ENCODE results near the gene ELMO3. TPM values are rescaled to one million over a fixed set of nuclear protein-coding genes. Genes with fewer than 3 reads are reported as not detected.

ELMO3 gene
- total and polyA plus RNA-seq, 2 of the 13 experiments (the other 11 are each of a cell fraction or from before 2014, with no cell fraction given), result 2.6 to 4.0 TPM

DNA sequence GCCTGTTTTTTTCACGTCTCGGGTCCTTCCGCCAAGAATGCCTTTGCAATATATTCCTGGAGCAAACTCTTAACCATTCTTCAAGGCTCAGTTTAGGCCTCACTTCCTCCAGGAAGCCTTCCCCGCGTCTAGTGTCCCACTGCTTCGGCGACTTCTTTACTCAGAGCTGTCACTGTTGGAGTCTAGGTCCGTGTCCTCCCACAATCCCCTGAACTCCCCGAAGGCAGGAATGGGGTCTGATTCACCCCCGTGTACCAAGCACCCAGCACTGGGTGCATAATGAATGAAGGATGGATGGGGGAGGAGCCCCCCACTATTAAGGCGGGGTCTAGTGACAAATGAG is 15.7 kb upstream of the ELMO3 start (continued):
- TF ChIP-seq, protein P1, sequence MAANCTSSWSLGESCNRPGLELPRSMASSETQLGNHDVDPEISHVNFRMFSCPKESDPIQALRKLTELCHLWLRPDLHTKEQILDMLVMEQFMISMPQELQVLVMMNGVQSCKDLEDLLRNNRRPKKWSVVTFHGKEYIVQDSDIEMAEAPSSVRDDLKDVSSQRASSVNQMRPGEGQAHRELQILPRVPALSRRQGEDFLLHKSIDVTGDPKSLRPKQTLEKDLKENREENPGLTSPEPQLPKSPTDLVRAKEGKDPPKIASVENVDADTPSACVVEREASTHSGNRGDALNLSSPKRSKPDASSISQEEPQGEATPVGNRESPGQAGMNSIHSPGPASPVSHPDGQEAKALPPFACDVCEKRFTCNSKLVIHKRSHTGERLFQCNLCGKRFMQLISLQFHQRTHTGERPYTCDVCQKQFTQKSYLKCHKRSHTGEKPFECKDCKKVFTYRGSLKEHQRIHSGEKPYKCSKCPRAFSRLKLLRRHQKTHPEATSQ (CRISPR knock-in tag; IDR thresholded peaks at IDR 0.05; ENCODE audit: borderline replicate concordance), result 0 out of 2 replicates have a peak, but pooled peaks have one; percentile 75
- no peak for TF ChIP-seq ZNF614 (CRISPR knock-in tag; IDR thresholded peaks at IDR 0.05; ENCODE audit: borderline replicate concordance)
- TF ChIP-seq, protein P2, sequence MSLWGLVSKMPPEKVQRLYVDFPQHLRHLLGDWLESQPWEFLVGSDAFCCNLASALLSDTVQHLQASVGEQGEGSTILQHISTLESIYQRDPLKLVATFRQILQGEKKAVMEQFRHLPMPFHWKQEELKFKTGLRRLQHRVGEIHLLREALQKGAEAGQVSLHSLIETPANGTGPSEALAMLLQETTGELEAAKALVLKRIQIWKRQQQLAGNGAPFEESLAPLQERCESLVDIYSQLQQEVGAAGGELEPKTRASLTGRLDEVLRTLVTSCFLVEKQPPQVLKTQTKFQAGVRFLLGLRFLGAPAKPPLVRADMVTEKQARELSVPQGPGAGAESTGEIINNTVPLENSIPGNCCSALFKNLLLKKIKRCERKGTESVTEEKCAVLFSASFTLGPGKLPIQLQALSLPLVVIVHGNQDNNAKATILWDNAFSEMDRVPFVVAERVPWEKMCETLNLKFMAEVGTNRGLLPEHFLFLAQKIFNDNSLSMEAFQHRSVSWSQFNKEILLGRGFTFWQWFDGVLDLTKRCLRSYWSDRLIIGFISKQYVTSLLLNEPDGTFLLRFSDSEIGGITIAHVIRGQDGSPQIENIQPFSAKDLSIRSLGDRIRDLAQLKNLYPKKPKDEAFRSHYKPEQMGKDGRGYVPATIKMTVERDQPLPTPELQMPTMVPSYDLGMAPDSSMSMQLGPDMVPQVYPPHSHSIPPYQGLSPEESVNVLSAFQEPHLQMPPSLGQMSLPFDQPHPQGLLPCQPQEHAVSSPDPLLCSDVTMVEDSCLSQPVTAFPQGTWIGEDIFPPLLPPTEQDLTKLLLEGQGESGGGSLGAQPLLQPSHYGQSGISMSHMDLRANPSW (CRISPR knock-in tag; IDR thresholded peaks at IDR 0.05; ENCODE audit: borderline replicate concordance), result 0 out of 2 replicates have a peak, but pooled peaks have one; percentile 15
- no peak for TF ChIP-seq ZNF335 (CRISPR knock-in tag; IDR thresholded peaks at IDR 0.05)
- TF ChIP-seq FOXO1 (CRISPR knock-in tag; IDR thresholded peaks at IDR 0.05), result no peak
- peak; percentile 3; the same call in 1 of the 2 replicates for TF ChIP-seq ZNF225 (CRISPR knock-in tag; IDR thresholded peaks at IDR 0.05)
- TF ChIP-seq TCF7 (IDR thresholded peaks at IDR 0.05; ENCODE audit: low read depth), result no peak
- TF ChIP-seq, protein P3, sequence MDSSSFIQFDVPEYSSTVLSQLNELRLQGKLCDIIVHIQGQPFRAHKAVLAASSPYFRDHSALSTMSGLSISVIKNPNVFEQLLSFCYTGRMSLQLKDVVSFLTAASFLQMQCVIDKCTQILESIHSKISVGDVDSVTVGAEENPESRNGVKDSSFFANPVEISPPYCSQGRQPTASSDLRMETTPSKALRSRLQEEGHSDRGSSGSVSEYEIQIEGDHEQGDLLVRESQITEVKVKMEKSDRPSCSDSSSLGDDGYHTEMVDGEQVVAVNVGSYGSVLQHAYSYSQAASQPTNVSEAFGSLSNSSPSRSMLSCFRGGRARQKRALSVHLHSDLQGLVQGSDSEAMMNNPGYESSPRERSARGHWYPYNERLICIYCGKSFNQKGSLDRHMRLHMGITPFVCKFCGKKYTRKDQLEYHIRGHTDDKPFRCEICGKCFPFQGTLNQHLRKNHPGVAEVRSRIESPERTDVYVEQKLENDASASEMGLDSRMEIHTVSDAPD (CRISPR knock-in tag; IDR thresholded peaks at IDR 0.05), result 0 out of 2 replicates have a peak, but pooled peaks have one; percentile 62
- TF ChIP-seq, protein P4, sequence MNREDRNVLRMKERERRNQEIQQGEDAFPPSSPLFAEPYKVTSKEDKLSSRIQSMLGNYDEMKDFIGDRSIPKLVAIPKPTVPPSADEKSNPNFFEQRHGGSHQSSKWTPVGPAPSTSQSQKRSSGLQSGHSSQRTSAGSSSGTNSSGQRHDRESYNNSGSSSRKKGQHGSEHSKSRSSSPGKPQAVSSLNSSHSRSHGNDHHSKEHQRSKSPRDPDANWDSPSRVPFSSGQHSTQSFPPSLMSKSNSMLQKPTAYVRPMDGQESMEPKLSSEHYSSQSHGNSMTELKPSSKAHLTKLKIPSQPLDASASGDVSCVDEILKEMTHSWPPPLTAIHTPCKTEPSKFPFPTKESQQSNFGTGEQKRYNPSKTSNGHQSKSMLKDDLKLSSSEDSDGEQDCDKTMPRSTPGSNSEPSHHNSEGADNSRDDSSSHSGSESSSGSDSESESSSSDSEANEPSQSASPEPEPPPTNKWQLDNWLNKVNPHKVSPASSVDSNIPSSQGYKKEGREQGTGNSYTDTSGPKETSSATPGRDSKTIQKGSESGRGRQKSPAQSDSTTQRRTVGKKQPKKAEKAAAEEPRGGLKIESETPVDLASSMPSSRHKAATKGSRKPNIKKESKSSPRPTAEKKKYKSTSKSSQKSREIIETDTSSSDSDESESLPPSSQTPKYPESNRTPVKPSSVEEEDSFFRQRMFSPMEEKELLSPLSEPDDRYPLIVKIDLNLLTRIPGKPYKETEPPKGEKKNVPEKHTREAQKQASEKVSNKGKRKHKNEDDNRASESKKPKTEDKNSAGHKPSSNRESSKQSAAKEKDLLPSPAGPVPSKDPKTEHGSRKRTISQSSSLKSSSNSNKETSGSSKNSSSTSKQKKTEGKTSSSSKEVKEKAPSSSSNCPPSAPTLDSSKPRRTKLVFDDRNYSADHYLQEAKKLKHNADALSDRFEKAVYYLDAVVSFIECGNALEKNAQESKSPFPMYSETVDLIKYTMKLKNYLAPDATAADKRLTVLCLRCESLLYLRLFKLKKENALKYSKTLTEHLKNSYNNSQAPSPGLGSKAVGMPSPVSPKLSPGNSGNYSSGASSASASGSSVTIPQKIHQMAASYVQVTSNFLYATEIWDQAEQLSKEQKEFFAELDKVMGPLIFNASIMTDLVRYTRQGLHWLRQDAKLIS (CRISPR knock-in tag; IDR thresholded peaks at IDR 0.05), result 0 out of 2 replicates have a peak, but pooled peaks have one; percentile 5
- no peak for TF ChIP-seq KDM5A (IDR thresholded peaks at IDR 0.05; ENCODE audit: borderline replicate concordance, low read length)
- peak; percentile 33 for TF ChIP-seq PHF8 (CRISPR knock-in tag; IDR thresholded peaks at IDR 0.05)
- TF ChIP-seq, protein P5, sequence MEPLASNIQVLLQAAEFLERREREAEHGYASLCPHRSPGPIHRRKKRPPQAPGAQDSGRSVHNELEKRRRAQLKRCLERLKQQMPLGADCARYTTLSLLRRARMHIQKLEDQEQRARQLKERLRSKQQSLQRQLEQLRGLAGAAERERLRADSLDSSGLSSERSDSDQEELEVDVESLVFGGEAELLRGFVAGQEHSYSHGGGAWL (CRISPR knock-in tag; IDR thresholded peaks at IDR 0.05), result no peak
- 0 out of 2 replicates have a peak, but pooled peaks have one; percentile 6 for TF ChIP-seq ARNT2 (CRISPR knock-in tag; IDR thresholded peaks at IDR 0.05; ENCODE audit: low read depth)
- TF ChIP-seq ZNF619 (CRISPR knock-in tag; IDR thresholded peaks at IDR 0.05), result peak; percentile 87; the same call in 1 of the 2 replicates
- TF ChIP-seq ZNF329 (CRISPR knock-in tag; IDR thresholded peaks at IDR 0.05; ENCODE audit: low read depth), result no peak
- TF ChIP-seq, protein P6, sequence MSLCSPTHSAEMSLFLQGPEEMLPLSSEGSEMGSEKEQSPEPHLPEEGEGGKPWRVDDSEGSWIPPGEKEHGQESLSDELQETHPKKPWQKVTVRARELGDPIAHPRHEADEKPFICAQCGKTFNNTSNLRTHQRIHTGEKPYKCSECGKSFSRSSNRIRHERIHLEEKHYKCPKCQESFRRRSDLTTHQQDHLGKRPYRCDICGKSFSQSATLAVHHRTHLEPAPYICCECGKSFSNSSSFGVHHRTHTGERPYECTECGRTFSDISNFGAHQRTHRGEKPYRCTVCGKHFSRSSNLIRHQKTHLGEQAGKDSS (CRISPR knock-in tag; IDR thresholded peaks at IDR 0.05; ENCODE audit: borderline replicate concordance, low read depth), result no peak
- peak; percentile 75 for TF ChIP-seq U2AF1 (optimal IDR thresholded peaks at IDR 0.05; ENCODE audit: low read depth, low read length)
- no peak for TF ChIP-seq RARA (CRISPR knock-in tag; IDR thresholded peaks at IDR 0.05)

Measured in HepG2 (cell line).